Epithelial cell of proximal tubule (primary cell): Measurements from ENCODE around the gene RPS6KA4. TPM values are rescaled to one million over a fixed set of nuclear protein-coding genes. Genes with fewer than 3 reads are reported as not detected.

Source experiments
- DNase-seq: peaks from one replicate; pipeline ENCODE4 v3.0.0-alpha.2; 2011; ENCODE audit warnings: low read depth
- H3K4me3 ChIP-seq: 2 replicates; pipeline ENCODE4 v1.5.1; 2011; ENCODE audit warnings: low read depth, mild to moderate bottlenecking, low read length
- CTCF ChIP-seq: conservative IDR thresholded peaks from 2 replicates; pipeline ENCODE4 v1.5.1; 2012; ENCODE audit warnings: low read depth, mild to moderate bottlenecking, low read length
- total RNA-seq: library from RNA; depleted of rRNA; stranded (reverse); fragments of >200 nt; gene quantifications from 2 replicates; pipeline ENCODE4 v1.2.3, GENCODE V29; 2015

RPS6KA4 gene
- total RNA-seq, 1 donor from 2014 or later = 37.1 TPM

GRCh38 chr11:64389851-64390250, 30.9 kb downstream of the RPS6KA4 start:
- TF ChIP-seq CTCF = no peak
- no peak for DNase-seq
- H3K4me3 ChIP-seq = no peak overlapping the region

- no peak for TF ChIP-seq CTCF
- H3K4me3 ChIP-seq = no peak overlapping the region
- DNase-seq = no peak
These were observed 31.6 kb downstream of the RPS6KA4 start for GRCh38 chr11:64390558-64390957.

- no peak overlapping the region for H3K4me3 ChIP-seq
- TF ChIP-seq CTCF = no peak
These were observed 32.9 kb downstream of the RPS6KA4 start for GRCh38 chr11:64391839-64392238.

GRCh38 chr11:64395545-64396078, 36.6 kb downstream of the RPS6KA4 start:
- no peak overlapping the region for H3K4me3 ChIP-seq
- DNase-seq = no peak
- no peak for TF ChIP-seq CTCF

More at GRCh38 chr11:64391839-64392238, 32.9 kb downstream of the RPS6KA4 start:
- DNase-seq = no peak

GRCh38 chr11:64396079-64396591, 37.2 kb downstream of the RPS6KA4 start:
- TF ChIP-seq CTCF = no peak
- DNase-seq = no peak
- H3K4me3 ChIP-seq = no peak overlapping the region

GRCh38 chr11:64400102-64400501, 41.1 kb downstream of the RPS6KA4 start:
- DNase-seq = no peak
- no peak for TF ChIP-seq CTCF

GRCh38 chr11:64400667-64401066, 41.7 kb downstream of the RPS6KA4 start:
- H3K4me3 ChIP-seq = no peak overlapping the region
- DNase-seq = no peak
- TF ChIP-seq CTCF = no peak

More at GRCh38 chr11:64400102-64400501, 41.1 kb downstream of the RPS6KA4 start:
- H3K4me3 ChIP-seq = no peak overlapping the region
